ENCODE results near the gene SPO11.

SPO11 gene

GRCh38 chr20:57329608-57330221, at the start of gene SPO11:
SPO11 (plus strand) TSS chr20:57329803; CDS start chr20:57329868, 65 bp downstream.
- no peak for DNase-seq (ENCODE audit: low read depth in 2 of 2)

- no peak for DNase-seq (ENCODE audit: low read depth in 2 of 2)
Measured at GRCh38 chr20:57280221-57280620, 49.4 kb upstream of the SPO11 start.

- DNase-seq (ENCODE audit: low read depth in 2 of 2) = no peak
Measured at GRCh38 chr20:57281900-57282299, 47.7 kb upstream of the SPO11 start.

GRCh38 chr20:57282670-57283361, 46.8 kb upstream of the SPO11 start:
- DNase-seq (ENCODE audit: low read depth in 2 of 2) = no peak

GRCh38 chr20:57283860-57284259, 45.7 kb upstream of the SPO11 start:
- no peak for DNase-seq (ENCODE audit: low read depth in 2 of 2)

GRCh38 chr20:57287007-57287880, 42.4 kb upstream of the SPO11 start:
- DNase-seq (ENCODE audit: low read depth in 2 of 2) = no peak

- no peak for DNase-seq (ENCODE audit: low read depth in 2 of 2)
Measured at GRCh38 chr20:57287901-57288300, 41.7 kb upstream of the SPO11 start.

GRCh38 chr20:57288651-57289277, 40.8 kb upstream of the SPO11 start:
- no peak for DNase-seq (ENCODE audit: low read depth in 2 of 2)

- no peak for DNase-seq (ENCODE audit: low read depth in 2 of 2)
Measured at GRCh38 chr20:57289391-57290177, 40.0 kb upstream of the SPO11 start.

GRCh38 chr20:57290178-57290484, 39.5 kb upstream of the SPO11 start:
- DNase-seq (ENCODE audit: low read depth in 2 of 2) = no peak

GRCh38 chr20:57291003-57291402, 38.6 kb upstream of the SPO11 start:
- DNase-seq (ENCODE audit: low read depth in 2 of 2) = no peak

- DNase-seq (ENCODE audit: low read depth in 2 of 2) = no peak
Measured at GRCh38 chr20:57291694-57292093, 37.9 kb upstream of the SPO11 start.

GRCh38 chr20:57292611-57293010, 37.0 kb upstream of the SPO11 start:
- no peak for DNase-seq (ENCODE audit: low read depth in 2 of 2)

GRCh38 chr20:57293995-57294394, 35.6 kb upstream of the SPO11 start:
- DNase-seq (ENCODE audit: low read depth in 2 of 2) = no peak

- DNase-seq (ENCODE audit: low read depth in 2 of 2) = no peak
Measured at GRCh38 chr20:57294550-57294949, 35.1 kb upstream of the SPO11 start.

- no peak for DNase-seq (ENCODE audit: low read depth in 2 of 2)
Measured at GRCh38 chr20:57298457-57298856, 31.1 kb upstream of the SPO11 start.

GRCh38 chr20:57301026-57301425, 28.6 kb upstream of the SPO11 start:
- DNase-seq (ENCODE audit: low read depth in 2 of 2) = no peak

- DNase-seq (ENCODE audit: low read depth in 2 of 2) = no peak
Measured at GRCh38 chr20:57306747-57307146, 22.9 kb upstream of the SPO11 start.

GRCh38 chr20:57308451-57309271, 20.9 kb upstream of the SPO11 start:
- no peak for DNase-seq (ENCODE audit: low read depth in 2 of 2)

GRCh38 chr20:57309544-57310115, 20.0 kb upstream of the SPO11 start:
- no peak for DNase-seq (ENCODE audit: low read depth in 2 of 2)

Data from activated CD8-positive, alpha-beta memory T cell treated with anti-CD3 and anti-CD28 coated beads for 4 hours (primary cell).